NT2/D1 (cell line): ENCODE results near the gene ADAMTSL1.

Experiments
- YY1 ChIP-seq: IDR thresholded peaks from 2 replicates; pipeline ENCODE4 v1.6.1; 2011; ENCODE audit not compliant: insufficient read length, insufficient read depth
- ZNF274 ChIP-seq: IDR thresholded peaks from 2 replicates; pipeline ENCODE4 v1.6.1; 2011; ENCODE audit warnings: mild to moderate bottlenecking, low read depth, low read length

DNA sequence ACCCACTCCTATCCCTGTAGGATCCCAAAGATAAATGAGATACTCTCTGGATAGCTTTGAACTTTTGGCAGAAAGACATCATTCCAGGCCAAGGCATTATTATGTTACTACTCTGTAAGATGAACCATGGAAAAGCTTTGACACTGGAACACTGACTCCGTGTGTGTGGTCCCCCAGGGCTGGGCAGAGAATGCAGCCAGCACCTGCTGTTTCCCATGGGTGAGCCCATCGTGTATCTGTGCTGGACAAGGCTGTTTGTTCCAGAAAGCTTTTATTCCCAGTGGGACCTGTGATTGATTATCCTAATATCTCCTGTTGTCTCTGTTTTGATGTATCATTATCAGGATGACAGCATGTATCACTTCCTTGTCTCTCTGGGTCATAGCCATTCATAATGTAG is 304.2 kb downstream of the ADAMTSL1 start:
- TF ChIP-seq YY1: no peak
- TF ChIP-seq ZNF274: no peak
